ENCODE measurements around the gene LYSMD4.
"Not testable (repeated sequence)": the region's sequence is repeated elsewhere in the genome, so short reads cannot be mapped to it uniquely, and the experiment has no call there.

LYSMD4 gene

DNA sequence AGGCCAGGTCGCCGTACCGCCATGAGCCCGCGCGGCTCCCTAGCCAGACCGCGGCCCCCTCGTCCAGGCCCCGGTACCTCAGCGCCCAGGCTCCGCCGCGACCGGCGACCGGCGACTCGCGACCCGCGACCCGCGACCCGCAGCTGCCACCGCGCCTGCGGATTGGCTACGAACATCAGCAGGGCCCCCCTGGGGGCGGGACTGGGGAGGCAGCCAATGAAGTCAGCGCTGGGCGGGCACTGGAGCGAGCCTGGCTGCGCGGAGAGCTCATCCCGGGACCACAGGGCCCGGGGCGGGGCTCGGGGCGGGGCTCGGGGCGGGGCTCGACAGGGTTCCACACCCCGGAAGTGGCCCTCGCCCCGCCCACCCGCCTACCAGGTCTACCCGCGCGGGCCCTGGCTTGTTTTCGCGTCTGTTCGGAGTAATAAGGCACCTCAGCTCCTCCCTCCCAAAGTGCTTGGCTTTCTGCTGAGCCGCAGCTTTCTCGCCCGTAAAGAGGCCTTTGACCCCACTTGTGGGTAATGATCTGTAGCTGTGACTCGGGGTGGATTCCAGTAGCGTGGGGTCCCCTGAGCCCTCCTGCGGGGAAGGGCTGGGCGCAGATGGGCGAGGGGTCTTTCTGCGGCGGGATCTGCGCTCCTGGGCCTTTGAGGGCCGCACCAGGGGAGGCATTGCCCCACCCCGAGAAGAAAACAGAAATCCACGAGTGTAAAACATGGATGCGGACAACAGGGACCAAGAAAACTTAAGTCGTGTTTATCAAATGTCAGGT is at the start of gene LYSMD4:
Gene LYSMD4, minus strand, starts transcription at position 170 of the 772 bp plus-strand sequence. CDS start 1,438 bp downstream, outside the sequence.
- DNase-seq (ENCODE audit: low spot score): peak; percentile 99
- TF ChIP-seq, protein P1, sequence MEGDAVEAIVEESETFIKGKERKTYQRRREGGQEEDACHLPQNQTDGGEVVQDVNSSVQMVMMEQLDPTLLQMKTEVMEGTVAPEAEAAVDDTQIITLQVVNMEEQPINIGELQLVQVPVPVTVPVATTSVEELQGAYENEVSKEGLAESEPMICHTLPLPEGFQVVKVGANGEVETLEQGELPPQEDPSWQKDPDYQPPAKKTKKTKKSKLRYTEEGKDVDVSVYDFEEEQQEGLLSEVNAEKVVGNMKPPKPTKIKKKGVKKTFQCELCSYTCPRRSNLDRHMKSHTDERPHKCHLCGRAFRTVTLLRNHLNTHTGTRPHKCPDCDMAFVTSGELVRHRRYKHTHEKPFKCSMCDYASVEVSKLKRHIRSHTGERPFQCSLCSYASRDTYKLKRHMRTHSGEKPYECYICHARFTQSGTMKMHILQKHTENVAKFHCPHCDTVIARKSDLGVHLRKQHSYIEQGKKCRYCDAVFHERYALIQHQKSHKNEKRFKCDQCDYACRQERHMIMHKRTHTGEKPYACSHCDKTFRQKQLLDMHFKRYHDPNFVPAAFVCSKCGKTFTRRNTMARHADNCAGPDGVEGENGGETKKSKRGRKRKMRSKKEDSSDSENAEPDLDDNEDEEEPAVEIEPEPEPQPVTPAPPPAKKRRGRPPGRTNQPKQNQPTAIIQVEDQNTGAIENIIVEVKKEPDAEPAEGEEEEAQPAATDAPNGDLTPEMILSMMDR (IDR thresholded peaks at IDR 0.05; ENCODE audit: borderline replicate concordance, control extremely low read depth, extremely low read depth, insufficient read depth, missing control alignments): no peak
- in situ Hi-C loops (cut with MboI; ENCODE audit: low sequenced_read_pairs, unreplicated experiment): no loop called here

DNA sequence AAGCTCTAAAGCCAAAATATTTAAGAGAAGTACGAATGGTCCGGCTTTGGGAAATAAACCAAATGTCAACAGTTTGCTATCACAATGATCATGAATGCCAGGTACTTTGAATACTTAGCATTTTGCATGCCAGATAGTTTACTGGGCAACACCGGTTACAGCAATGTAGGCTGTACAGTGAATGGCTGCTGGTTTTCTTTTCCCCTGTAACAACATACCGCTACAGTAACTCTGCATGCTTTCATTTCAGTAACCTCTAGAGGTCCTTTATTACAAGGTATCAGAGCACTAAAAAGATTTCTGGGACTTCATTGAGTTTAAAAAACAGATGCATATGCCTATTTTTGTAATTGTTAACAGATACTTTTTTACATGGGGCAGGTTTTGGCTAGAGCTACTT is 48.8 kb upstream of the LYSMD4 start:
- in situ Hi-C loops (cut with MboI; ENCODE audit: low sequenced_read_pairs, unreplicated experiment); DNase-seq (ENCODE audit: low spot score): not testable (repeated sequence)

DNA sequence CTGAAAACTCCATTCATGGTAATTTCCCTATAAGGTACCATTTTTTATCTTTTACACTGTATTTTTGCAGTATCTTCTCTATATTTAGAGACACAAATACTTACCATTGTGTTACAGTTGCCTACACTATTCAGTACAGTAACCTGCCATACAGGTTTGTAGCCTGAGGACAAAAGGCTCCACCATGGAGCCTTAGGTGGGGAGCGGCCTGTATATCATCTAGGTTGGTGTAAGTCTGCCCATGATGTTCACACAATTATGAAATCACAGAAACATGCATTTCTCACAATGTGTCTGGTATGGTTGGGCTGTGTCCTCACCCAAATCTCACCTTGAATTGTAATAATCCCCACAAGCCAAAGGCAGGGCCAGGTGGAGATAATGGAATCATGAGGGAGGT is 43.9 kb upstream of the LYSMD4 start:
- DNase-seq (ENCODE audit: low spot score): no peak
- TF ChIP-seq, protein P1 (IDR thresholded peaks at IDR 0.05; ENCODE audit: borderline replicate concordance, control extremely low read depth, extremely low read depth, insufficient read depth, missing control alignments): no peak
- in situ Hi-C loops (cut with MboI; ENCODE audit: low sequenced_read_pairs, unreplicated experiment): no loop called here

DNA sequence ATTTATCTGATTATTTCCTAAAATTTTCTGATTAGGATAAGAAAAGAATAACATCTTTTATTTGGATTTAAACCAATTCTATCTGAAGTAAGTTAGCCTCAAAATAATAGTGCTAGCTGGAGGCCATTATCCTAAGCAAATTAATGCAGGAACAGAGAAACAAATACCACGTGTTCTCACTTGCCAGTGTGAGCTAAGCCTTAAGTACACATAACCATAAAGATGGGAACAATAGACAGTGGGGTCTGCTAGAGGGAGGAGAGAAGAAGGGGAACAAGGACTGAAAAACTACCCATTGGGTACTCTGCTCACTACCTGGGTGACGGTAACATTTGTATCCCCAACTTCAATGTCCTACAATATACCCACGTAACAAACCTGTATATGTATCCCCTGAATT is 31.3 kb upstream of the LYSMD4 start:
- DNase-seq (ENCODE audit: low spot score): no peak
- TF ChIP-seq, protein P1 (IDR thresholded peaks at IDR 0.05; ENCODE audit: borderline replicate concordance, control extremely low read depth, extremely low read depth, insufficient read depth, missing control alignments): no peak

DNA sequence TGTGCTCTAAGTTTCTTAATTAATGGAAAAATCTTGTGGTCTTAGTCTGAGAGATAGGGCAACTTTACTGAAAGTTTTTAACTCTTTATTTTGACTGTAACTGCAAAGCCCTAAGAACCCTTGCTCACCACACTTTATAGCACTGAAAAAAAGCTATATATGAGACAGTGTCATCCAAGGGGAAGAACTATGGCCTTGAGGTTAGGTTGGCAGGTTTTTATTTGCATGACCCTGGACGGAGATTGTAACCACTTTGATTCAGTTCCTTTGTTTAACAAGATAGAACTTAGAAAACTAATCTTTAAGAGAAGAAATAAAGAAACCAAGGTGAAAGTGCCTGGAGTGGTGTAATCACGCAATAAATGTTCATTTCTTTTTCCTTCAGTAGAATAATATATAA is 30.6 kb upstream of the LYSMD4 start:
- DNase-seq (ENCODE audit: low spot score): no peak
- in situ Hi-C loops (cut with MboI; ENCODE audit: low sequenced_read_pairs, unreplicated experiment): no loop called here
- TF ChIP-seq, protein P1 (IDR thresholded peaks at IDR 0.05; ENCODE audit: borderline replicate concordance, control extremely low read depth, extremely low read depth, insufficient read depth, missing control alignments): no peak

More for the DNA sequence above, 31.3 kb upstream of the LYSMD4 start:
- in situ Hi-C loops (cut with MboI; ENCODE audit: low sequenced_read_pairs, unreplicated experiment): no loop called here

DNA sequence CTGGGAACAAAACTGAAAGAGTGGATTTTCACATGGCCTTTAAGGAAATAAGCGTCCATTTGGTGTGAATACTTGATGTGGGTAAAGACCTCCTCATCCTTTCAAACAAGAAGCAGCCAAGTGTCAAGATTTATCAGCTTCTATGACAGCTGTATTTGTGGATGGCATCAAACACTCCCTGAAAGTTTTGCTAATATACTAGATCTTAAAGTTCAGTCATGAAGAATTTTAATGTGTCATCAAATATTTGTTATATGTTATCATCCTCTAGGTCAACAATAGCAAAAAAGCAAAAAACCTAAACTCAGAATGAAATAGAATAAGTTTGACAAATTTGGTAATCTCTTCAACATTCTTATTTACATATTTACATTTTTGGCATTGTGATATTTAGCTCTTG is 29.1 kb upstream of the LYSMD4 start:
- in situ Hi-C loops (cut with MboI; ENCODE audit: low sequenced_read_pairs, unreplicated experiment): no loop called here
- TF ChIP-seq, protein P1 (IDR thresholded peaks at IDR 0.05; ENCODE audit: borderline replicate concordance, control extremely low read depth, extremely low read depth, insufficient read depth, missing control alignments): no peak

DNA sequence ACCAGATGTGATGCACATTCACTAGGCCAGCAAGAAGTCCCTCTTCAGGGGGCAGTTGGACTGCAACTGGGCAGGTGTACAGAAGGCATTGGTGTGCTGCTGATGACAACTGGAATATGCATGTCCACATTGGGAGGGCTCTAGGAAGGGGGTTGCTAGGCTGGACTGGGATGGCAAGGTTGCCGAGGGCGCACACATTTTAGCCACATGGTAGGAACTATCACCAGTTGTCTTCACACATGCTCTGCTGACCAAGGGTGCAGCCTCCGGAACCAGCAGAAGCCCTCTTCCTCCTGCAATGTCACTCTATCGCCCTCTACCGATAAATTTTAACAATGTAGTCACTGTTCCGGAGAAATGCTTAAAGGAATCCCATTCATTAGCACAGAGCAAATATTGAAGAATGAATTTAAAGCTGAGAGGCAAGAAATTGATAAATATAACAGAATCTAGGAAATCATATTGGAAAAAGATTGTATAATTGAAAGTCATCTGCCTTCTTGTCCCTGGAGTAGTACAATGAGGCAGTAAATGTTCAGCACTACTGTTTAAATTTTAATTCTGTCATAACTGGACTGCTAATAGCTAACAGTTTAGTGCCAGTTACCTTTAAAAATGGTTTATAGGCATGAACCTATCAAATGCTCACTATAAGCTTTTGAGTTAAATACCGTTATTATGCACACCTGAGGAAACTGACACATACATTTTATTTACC is 22.6 kb upstream of the LYSMD4 start:
- peak; percentile 76 for DNase-seq (ENCODE audit: low spot score)
- in situ Hi-C loops (cut with MboI; ENCODE audit: low sequenced_read_pairs, unreplicated experiment): no loop called here
- TF ChIP-seq, protein P1 (IDR thresholded peaks at IDR 0.05; ENCODE audit: borderline replicate concordance, control extremely low read depth, extremely low read depth, insufficient read depth, missing control alignments): peak; percentile 57

More for the DNA sequence above, 29.1 kb upstream of the LYSMD4 start:
- no peak for DNase-seq (ENCODE audit: low spot score)
